Calu3 (cell line): Measurements from ENCODE around the gene MS4A18. TPM values are rescaled to one million over a fixed set of nuclear protein-coding genes. Genes with fewer than 3 reads are reported as not detected.

Experiments
- BruUV-seq: library from RNA; stranded (reverse); fragments of 400-500 nt; replicated peaks from 2 replicates; lab custom pipeline; 2021; lab: Mats Ljungman, UMichigan
- CTCF ChIA-PET: fragments of 300-600 bp; sonication (Branson Sonifier 250); formaldehyde crosslinking; loops from one replicate; lab custom pipeline; 2022; ENCODE audit warnings: antibody characterized with exemption; lab: Charles Lee
- DNase-seq: peaks from one replicate; pipeline ENCODE4 v3.0.0; 2022
- H3K27ac Mint-ChIP-seq: one replicate; pipeline ENCODE4 v1.8.0; 2022; ENCODE audit warnings: mixed read lengths; ENCODE audit not compliant: unreplicated experiment
- H3K27me3 Mint-ChIP-seq: one replicate; pipeline ENCODE4 v1.8.0; 2022; ENCODE audit warnings: mixed read lengths; ENCODE audit not compliant: unreplicated experiment
- H3K36me3 Mint-ChIP-seq: one replicate; pipeline ENCODE4 v1.8.0; 2022; ENCODE audit warnings: mild to moderate bottlenecking, moderate library complexity, mixed read lengths; ENCODE audit not compliant: insufficient read depth, unreplicated experiment
- H3K4me1 Mint-ChIP-seq: one replicate; pipeline ENCODE4 v1.8.0; 2022; ENCODE audit warnings: mild to moderate bottlenecking, low read depth, mixed read lengths; ENCODE audit not compliant: unreplicated experiment
- H3K4me3 Mint-ChIP-seq: one replicate; pipeline ENCODE4 v1.8.0; 2022; ENCODE audit warnings: mild to moderate bottlenecking, low read depth, moderate library complexity, mixed read lengths; ENCODE audit not compliant: unreplicated experiment
- H3K9me3 Mint-ChIP-seq: one replicate; pipeline ENCODE4 v1.8.0; 2022; ENCODE audit warnings: low read depth, mixed read lengths; ENCODE audit not compliant: unreplicated experiment
- intact Hi-C: fragments of 100-400 bp; cut with micrococcal nuclease; formaldehyde crosslinking; loops from one replicate; pipeline ENCODE4 v1.10.0; 2022; ENCODE audit not compliant: unreplicated experiment
- total RNA-seq: library from RNA; stranded (reverse); gene quantifications from 2 replicates; pipeline ENCODE4 v1.2.3, GENCODE V29; 2022
- TF ChIP-seq, protein P1 (sequence below): fragments of 200-600 bp; IDR thresholded peaks from one replicate; pipeline ENCODE4 v1.8.0; 2022; ENCODE audit warnings: antibody characterized with exemption; ENCODE audit not compliant: unreplicated experiment

The MS4A18 gene
- total RNA-seq, 1 experiment from 2014 or later, result not detected

DNA sequence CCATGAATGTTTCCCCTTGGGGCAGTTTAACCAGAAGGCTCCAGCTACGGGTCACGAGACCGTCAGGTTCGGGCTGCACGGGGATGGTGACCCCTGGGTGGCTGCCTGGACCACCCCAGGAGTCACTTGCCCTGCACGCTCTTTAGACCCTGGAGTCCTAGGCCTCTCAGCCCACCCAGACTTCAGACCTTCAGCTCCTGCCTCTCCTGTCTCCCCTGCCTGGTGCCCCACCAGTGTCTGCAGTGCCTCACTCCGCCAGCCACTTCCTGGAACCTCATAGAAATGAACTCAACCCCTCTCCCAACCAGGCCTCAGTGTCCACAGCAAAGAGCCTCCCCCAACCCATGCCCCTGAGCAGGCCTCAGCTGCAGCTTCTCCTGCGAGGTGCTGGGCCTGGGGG, 48.1 kb downstream of the MS4A18 start:
- peaks cover 8% of the 10 kb centered on the region for H3K4me1 Mint-ChIP-seq
- no peaks in the 10 kb centered on the region for H3K9me3 Mint-ChIP-seq
- intact Hi-C loops, result no loop called here
- H3K27ac Mint-ChIP-seq, result no peak overlapping the region
- peaks cover 4% of the 10 kb centered on the region for H3K36me3 Mint-ChIP-seq
- peaks cover 67% of the 10 kb centered on the region for H3K27me3 Mint-ChIP-seq
- no peak for DNase-seq
- no TSS peak for BruUV-seq
- TF ChIP-seq, protein P1, sequence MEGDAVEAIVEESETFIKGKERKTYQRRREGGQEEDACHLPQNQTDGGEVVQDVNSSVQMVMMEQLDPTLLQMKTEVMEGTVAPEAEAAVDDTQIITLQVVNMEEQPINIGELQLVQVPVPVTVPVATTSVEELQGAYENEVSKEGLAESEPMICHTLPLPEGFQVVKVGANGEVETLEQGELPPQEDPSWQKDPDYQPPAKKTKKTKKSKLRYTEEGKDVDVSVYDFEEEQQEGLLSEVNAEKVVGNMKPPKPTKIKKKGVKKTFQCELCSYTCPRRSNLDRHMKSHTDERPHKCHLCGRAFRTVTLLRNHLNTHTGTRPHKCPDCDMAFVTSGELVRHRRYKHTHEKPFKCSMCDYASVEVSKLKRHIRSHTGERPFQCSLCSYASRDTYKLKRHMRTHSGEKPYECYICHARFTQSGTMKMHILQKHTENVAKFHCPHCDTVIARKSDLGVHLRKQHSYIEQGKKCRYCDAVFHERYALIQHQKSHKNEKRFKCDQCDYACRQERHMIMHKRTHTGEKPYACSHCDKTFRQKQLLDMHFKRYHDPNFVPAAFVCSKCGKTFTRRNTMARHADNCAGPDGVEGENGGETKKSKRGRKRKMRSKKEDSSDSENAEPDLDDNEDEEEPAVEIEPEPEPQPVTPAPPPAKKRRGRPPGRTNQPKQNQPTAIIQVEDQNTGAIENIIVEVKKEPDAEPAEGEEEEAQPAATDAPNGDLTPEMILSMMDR, result no peak
- CTCF ChIA-PET, result interaction anchor here (2.2 kb wide), 1 partner anchor 10 kb away, joined by 6 read pairs; no protein-coding TSS in a partner anchor
- no peak overlapping the region for H3K4me3 Mint-ChIP-seq

DNA sequence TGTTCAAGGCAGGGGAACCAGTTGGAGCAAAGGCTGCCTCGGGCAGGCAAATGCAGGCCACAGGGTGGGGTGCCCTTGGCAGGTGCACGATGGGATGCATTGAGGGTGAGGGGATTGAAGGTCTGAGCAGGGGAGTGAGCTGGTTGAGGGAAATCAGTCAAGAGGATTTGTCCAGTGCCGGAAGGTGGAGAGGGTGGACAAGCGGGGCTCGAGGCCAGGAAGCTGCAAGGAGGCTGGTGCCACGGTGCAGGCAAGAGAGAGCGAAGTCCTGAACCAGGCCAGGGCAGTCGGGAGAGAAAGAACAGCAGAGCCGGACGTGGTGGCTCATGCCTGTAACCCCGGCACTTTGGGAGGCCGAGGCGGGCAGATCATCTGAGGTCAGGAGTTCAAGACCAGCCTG, 50.2 kb downstream of the MS4A18 start:
- TF ChIP-seq, protein P1, result no peak
- intact Hi-C loops, result loop anchor here (1.0 to 2.0 kb wide), 3 partner anchors 56 to 125 kb away; no protein-coding TSS in a partner anchor
- H3K4me1 Mint-ChIP-seq, result peaks cover 11% of the 10 kb centered on the region
- no peaks in the 10 kb centered on the region for H3K9me3 Mint-ChIP-seq
- H3K4me3 Mint-ChIP-seq, result no peak overlapping the region
- peaks cover 47% of the 10 kb centered on the region for H3K27me3 Mint-ChIP-seq
- no peak overlapping the region for H3K27ac Mint-ChIP-seq
- BruUV-seq, result no TSS peak
- H3K36me3 Mint-ChIP-seq, result peaks cover 3% of the 10 kb centered on the region
- no peak for DNase-seq
- CTCF ChIA-PET, result interaction anchor here (1.3 to 3.5 kb wide), 3 partner anchors 12 to 125 kb away, joined by 7 to 20 read pairs (median 9); no protein-coding TSS in a partner anchor

DNA sequence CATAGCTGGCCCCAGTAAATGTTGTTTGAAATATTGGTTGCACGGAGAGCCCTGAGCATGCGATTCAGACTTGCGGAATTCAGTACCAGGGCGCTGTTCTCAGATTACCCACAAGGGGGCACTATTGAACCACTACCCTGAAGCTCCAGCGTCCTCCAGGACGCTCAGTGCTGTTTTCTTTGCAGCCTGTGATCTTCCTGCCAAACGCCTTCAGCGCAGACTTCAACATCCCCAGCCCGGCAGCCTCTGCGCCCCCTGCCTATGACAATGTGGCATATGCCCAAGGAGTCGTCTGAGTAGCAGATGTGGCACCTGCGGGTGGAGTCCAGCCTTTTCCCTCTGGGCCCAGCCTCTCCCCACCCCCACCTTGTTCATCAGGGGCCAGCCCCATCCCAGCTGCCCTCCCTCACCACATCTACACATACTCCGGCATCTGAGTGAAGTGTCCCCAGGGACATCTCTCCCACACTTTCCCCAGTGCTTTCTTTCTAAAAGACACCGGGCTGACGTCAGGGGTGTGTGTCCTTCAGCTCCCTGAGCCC, 51.0 kb downstream of the MS4A18 start:
- Mint-ChIP-seq H3K27me3 (peaks cover 44% of the 10 kb centered on the region), H3K4me3 (no peak overlapping the region)
- no TSS peak for BruUV-seq

DNA sequence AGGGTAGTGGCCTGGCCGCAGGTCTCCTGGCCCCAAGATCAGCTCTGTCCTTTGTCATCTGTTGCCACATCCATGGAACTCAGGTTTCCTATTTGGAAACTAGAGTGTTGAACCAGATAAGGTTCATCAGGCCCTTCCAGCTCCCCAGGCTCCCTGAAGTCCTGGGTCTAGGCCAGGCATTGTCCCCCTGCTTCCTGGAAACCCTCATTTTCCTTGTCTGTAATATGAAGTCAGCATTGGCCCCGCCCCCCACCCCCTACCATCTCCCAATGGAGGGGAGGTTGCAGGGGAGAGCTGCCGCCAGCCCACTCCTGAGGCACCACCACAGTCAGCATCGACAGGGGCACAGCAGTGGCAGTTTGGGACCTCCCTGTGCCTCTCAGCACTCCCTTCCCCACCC, 51.6 kb downstream of the MS4A18 start:
- no TSS peak for BruUV-seq
- Mint-ChIP-seq H3K4me1 (peaks cover 11% of the 10 kb centered on the region), H3K36me3 (no peaks in the 10 kb centered on the region), H3K27me3 (peaks cover 41% of the 10 kb centered on the region), H3K9me3 (no peaks in the 10 kb centered on the region), H3K4me3 (no peak overlapping the region), H3K27ac (no peak overlapping the region)
- TF ChIP-seq, protein P1, result no peak
- DNase-seq, result no peak
- intact Hi-C loops, result no loop called here
- CTCF ChIA-PET, result interaction anchor here (0.6 to 3.5 kb wide), 7 partner anchors 14 to 734 kb away, joined by 3 to 20 read pairs (median 5); no protein-coding TSS in a partner anchor

More for the DNA sequence above, 51.0 kb downstream of the MS4A18 start:
- H3K9me3 Mint-ChIP-seq, result no peaks in the 10 kb centered on the region
- no peaks in the 10 kb centered on the region for H3K36me3 Mint-ChIP-seq
- TF ChIP-seq, protein P1, result peak; percentile 91
- no peak overlapping the region for H3K27ac Mint-ChIP-seq
- peak; percentile 89 for DNase-seq
- CTCF ChIA-PET, result interaction anchor here (0.7 to 3.5 kb wide), 9 partner anchors 11 to 734 kb away, joined by 3 to 20 read pairs (median 4); no protein-coding TSS in a partner anchor
- intact Hi-C loops, result loop anchor here (1.0 to 2.0 kb wide), 3 partner anchors 55 to 124 kb away; no protein-coding TSS in a partner anchor
- peaks cover 11% of the 10 kb centered on the region for H3K4me1 Mint-ChIP-seq
